A673 (cell line): ENCODE results near the gene TASP1. TPM values are rescaled to one million over a fixed set of nuclear protein-coding genes. Genes with fewer than 3 reads are reported as not detected.
"Not testable (repeated sequence)": the region's sequence is repeated elsewhere in the genome, so short reads cannot be mapped to it uniquely, and the experiment has no call there.

Source experiments
- BruUV-seq: library from RNA; stranded (reverse); fragments of 400-500 nt; replicated peaks from 2 replicates; lab custom pipeline; 2021; lab: Mats Ljungman, UMichigan
- CTCF ChIA-PET: fragments of 300-600 bp; sonication (Branson Sonifier 250); formaldehyde crosslinking; loops from one replicate; lab custom pipeline; 2022; ENCODE audit warnings: antibody characterized with exemption; lab: Charles Lee
- POLR2A ChIA-PET: fragments of 300-600 bp; sonication (Branson Sonifier 250); formaldehyde crosslinking; loops from one replicate; lab custom pipeline; 2022; ENCODE audit warnings: antibody characterized with exemption; ENCODE audit not compliant: low non-redundant PET; lab: Charles Lee
- DNase-seq: peaks from one replicate; pipeline ENCODE4 v3.0.0-alpha.2; 2015; ENCODE audit warnings: low spot score
- H3K27ac ChIP-seq: fragments of 200-600 bp; sonication (generic); 2 replicates; pipeline ENCODE4 v1.5.1; 2016; ENCODE audit warnings: mixed run types, low read depth, mild to moderate bottlenecking, mixed read lengths, antibody characterized with exemption, low read length; ENCODE audit not compliant: poor library complexity, severe bottlenecking
- H3K27me3 ChIP-seq: fragments of 200-600 bp; sonication (generic); replicated peaks from 2 replicates; pipeline ENCODE4 v1.6.1; 2017; ENCODE audit warnings: mixed run types, low read depth, mild to moderate bottlenecking, mixed read lengths, antibody characterized with exemption, low read length; ENCODE audit not compliant: insufficient read depth, poor library complexity
- H3K36me3 ChIP-seq: fragments of 200-600 bp; sonication (generic); 2 replicates; pipeline ENCODE4 v1.6.1; 2016; ENCODE audit warnings: mixed run types, mild to moderate bottlenecking, mixed read lengths, antibody characterized with exemption, low read length; ENCODE audit not compliant: insufficient read depth, poor library complexity, severe bottlenecking
- H3K4me1 ChIP-seq: fragments of 200-600 bp; sonication (generic); 2 replicates; pipeline ENCODE4 v1.6.1; 2017; ENCODE audit warnings: mixed run types, mild to moderate bottlenecking, mixed read lengths, antibody characterized with exemption, low read length; ENCODE audit not compliant: insufficient read depth, poor library complexity, severe bottlenecking
- H3K4me3 ChIP-seq: fragments of 200-600 bp; sonication (generic); 2 replicates; pipeline ENCODE4 v1.5.1; 2016; ENCODE audit warnings: low read depth, mixed run types, mild to moderate bottlenecking, mixed read lengths, low read length; ENCODE audit not compliant: poor library complexity, severe bottlenecking
- H3K9me3 ChIP-seq: fragments of 200-600 bp; sonication (generic); 2 replicates; pipeline ENCODE4 v1.6.1; 2016; ENCODE audit warnings: mixed run types, low read depth, mild to moderate bottlenecking, mixed read lengths, antibody characterized with exemption, low read length; ENCODE audit not compliant: poor library complexity, severe bottlenecking
- EZH2 ChIP-seq: fragments of 200-600 bp; sonication (generic); IDR thresholded peaks from 2 replicates; pipeline ENCODE4 v1.6.1; 2017; ENCODE audit warnings: borderline replicate concordance, low read depth, mild to moderate bottlenecking, mixed read lengths, antibody characterized with exemption, low read length; ENCODE audit not compliant: poor library complexity, severe bottlenecking
- intact Hi-C: fragments of 100-400 bp; cut with micrococcal nuclease; formaldehyde crosslinking; loops from one replicate; pipeline ENCODE4 v1.10.0; 2022; ENCODE audit not compliant: unreplicated experiment
- total RNA-seq: library from RNA; stranded (reverse); gene quantifications from 2 replicates; pipeline ENCODE4 v1.2.3, GENCODE V29; 2021
- TF ChIP-seq, protein P1 (sequence below): fragments of 300-800, 200-600 bp; sonication (generic); conservative IDR thresholded peaks from 2 replicates; pipeline ENCODE4 v1.5.1; 2017; ENCODE audit warnings: low read depth, mild to moderate bottlenecking, antibody characterized with exemption, low read length, moderate library complexity, mixed read lengths

Gene TASP1
- total RNA-seq, 1 experiment from 2014 or later, result 15.6 TPM

- ChIA-PET POLR2A (interaction anchor here (0.7 kb wide), 1 partner anchor 132 kb away, joined by 3 read pairs; no protein-coding TSS in a partner anchor), CTCF (no interaction called here)
- intact Hi-C loops, result no loop called here
- Histone ChIP-seq H3K4me3 (peak overlapping the region; percentile 99), H3K36me3 (no peaks in the 10 kb centered on the region), H3K9me3 (no peaks in the 10 kb centered on the region), H3K27ac (peak overlapping the region; percentile 87), H3K27me3 (no peaks in the 10 kb centered on the region), H3K4me1 (peaks cover 8% of the 10 kb centered on the region)
- TF ChIP-seq, protein P1, sequence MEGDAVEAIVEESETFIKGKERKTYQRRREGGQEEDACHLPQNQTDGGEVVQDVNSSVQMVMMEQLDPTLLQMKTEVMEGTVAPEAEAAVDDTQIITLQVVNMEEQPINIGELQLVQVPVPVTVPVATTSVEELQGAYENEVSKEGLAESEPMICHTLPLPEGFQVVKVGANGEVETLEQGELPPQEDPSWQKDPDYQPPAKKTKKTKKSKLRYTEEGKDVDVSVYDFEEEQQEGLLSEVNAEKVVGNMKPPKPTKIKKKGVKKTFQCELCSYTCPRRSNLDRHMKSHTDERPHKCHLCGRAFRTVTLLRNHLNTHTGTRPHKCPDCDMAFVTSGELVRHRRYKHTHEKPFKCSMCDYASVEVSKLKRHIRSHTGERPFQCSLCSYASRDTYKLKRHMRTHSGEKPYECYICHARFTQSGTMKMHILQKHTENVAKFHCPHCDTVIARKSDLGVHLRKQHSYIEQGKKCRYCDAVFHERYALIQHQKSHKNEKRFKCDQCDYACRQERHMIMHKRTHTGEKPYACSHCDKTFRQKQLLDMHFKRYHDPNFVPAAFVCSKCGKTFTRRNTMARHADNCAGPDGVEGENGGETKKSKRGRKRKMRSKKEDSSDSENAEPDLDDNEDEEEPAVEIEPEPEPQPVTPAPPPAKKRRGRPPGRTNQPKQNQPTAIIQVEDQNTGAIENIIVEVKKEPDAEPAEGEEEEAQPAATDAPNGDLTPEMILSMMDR, result no peak
- TF ChIP-seq EZH2, result no peak
- no TSS peak for BruUV-seq
- DNase-seq, result peak; percentile 41
These were observed 392 bp upstream of the TASP1 start for GRCh38 chr20:13639150-13639497.

DNA sequence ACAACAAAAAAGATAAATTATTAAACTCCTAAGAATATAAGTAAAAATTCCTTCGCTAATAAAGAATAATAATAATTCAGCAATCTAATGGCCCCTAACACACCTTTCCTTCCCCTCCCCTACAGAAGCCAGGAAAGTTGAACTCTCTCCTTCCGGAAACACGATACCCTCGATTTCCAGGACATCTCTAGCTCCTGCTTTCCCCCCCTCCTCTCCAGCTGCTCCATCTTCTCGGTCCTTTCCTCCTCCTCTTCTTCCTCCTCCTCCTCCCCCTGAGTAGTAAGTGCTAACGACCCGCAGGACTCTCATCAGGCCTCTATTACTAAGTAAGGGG, 603 bp downstream of the TASP1 start:
- DNase-seq, result peak; percentile 32
- CTCF ChIA-PET, result no interaction called here

DNA sequence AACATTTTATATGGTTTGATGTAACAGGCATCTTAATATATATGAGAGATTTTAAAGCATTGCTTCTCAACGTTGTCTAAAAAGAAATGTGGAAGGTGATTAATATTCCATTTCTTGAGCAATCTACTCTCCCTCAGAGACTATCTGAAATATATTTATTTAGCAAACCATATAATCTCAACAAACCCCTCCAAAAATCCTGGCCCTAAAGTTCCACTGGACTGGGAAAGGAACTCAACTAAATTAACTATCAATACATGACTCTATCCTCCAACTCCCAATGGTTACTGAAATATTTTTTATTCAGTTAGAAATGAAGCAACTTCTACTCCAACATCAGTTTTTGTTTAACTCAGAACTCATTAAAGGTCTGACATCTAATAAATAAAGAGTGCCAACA, 6.3 kb downstream of the TASP1 start:
- POLR2A ChIA-PET, result no interaction called here
- no TSS peak for BruUV-seq
- no peak for DNase-seq
- H3K4me3 ChIP-seq, result no peak overlapping the region
- CTCF ChIA-PET, result no interaction called here
- intact Hi-C loops, result no loop called here
- H3K27ac ChIP-seq, result no peak overlapping the region
- H3K4me1 ChIP-seq, result peaks cover 2% of the 10 kb centered on the region
- no peak for TF ChIP-seq EZH2
- TF ChIP-seq, protein P1, result no peak
- H3K36me3 ChIP-seq, result peaks cover 5% of the 10 kb centered on the region
- no peaks in the 10 kb centered on the region for H3K9me3 ChIP-seq
- no peaks in the 10 kb centered on the region for H3K27me3 ChIP-seq

More for the DNA sequence above, 603 bp downstream of the TASP1 start:
- peaks cover 8% of the 10 kb centered on the region for H3K4me1 ChIP-seq
- POLR2A ChIA-PET, result no interaction called here
- intact Hi-C loops, result no loop called here
- TF ChIP-seq, protein P1, result no peak
- no peak for TF ChIP-seq EZH2
- H3K9me3 ChIP-seq, result no peaks in the 10 kb centered on the region
- BruUV-seq, result no TSS peak
- no peaks in the 10 kb centered on the region for H3K36me3 ChIP-seq
- peak overlapping the region; percentile 99 for H3K4me3 ChIP-seq
- H3K27me3 ChIP-seq, result no peaks in the 10 kb centered on the region
- H3K27ac ChIP-seq, result peak overlapping the region; percentile 87

GRCh38 chr20:13627525-13627924, 11.2 kb downstream of the TASP1 start:
- H3K27me3 ChIP-seq, intact Hi-C loops, BruUV-seq, H3K27ac ChIP-seq, POLR2A ChIA-PET, CTCF ChIA-PET, H3K9me3 ChIP-seq, H3K36me3 ChIP-seq, H3K4me3 ChIP-seq: not testable (repeated sequence)
- peak; percentile 11 for DNase-seq
- peaks cover 12% of the 10 kb centered on the region for H3K4me1 ChIP-seq
